Measurements from ENCODE around the gene KRT27.

The KRT27 gene

DNA sequence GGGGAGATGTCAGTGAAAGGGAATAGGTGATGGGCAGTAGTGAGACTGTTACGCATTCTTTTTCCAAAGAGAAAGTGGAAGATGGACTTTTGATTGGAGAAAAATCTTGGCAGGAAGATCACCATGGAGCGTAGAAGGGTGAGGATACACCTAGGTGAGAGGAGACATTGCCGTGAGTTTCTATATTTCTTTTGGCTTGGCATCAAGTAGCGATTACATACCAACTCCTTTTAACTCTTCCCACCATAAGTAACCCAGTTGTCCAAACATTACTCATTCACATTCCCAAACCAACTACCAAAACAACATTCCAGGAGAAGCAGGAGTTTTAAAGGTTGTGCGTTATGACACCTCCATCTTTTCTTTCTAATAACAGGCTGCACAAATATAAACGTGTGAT is 28.1 kb upstream of the KRT27 start:
- no peak for DNase-seq (ENCODE audit: low read depth, low spot score)
- peak overlapping the region; percentile 2 for H3K27ac ChIP-seq

DNA sequence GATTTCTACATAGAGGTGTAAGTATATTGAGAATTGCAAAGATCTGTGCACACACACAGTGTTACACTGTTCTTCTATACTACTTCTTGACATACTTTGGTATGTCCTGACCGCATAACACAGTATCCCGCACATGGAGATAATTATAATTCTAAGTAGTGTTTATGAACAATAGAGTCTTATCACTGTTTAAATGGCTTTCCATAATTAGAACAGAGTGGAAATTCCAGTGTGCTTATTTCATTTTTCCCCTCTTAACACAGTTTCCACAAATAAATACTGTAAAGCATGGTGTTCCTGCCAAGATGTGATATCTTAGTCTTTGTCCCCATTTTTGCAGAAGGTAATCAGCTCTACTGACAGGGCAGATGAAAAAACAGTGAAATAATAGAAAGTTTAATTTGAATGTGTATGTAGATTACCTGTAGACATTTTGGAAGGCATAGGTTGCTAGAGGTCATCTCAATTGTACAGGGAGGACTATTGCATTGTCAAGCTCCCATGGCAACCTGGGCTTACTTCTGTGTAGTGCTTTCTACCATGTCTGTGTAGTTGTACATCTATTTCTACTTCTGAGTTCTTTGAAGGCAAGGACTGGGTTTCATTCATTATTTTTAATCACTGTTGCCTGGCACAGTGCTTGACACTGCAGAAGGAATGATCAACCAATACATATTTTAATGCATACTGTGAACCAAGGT is 27.5 kb upstream of the KRT27 start:
- no peak for DNase-seq (ENCODE audit: low read depth, low spot score)
- peak overlapping the region; percentile 2 for H3K27ac ChIP-seq

DNA sequence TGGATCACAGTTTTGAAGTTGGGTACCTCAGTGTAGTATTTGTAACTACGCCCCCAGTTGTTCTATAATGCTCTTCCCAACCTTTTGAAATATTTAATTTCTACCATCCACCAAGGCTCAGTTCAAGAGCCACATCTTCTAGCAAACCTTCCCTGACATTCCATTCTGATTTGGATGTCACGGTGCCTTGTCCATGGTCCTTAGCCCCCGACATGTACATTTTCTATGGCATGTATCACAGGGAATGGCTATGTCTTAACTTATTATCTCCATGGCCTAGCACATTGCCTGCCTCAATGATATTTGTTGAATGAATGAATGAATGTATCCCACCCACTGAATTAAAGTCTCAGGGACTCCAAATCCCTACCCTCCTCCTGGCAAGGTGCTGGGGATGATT is 23.8 kb upstream of the KRT27 start:
- H3K27ac ChIP-seq: no peak overlapping the region
- no peak for DNase-seq (ENCODE audit: low read depth, low spot score)

DNA sequence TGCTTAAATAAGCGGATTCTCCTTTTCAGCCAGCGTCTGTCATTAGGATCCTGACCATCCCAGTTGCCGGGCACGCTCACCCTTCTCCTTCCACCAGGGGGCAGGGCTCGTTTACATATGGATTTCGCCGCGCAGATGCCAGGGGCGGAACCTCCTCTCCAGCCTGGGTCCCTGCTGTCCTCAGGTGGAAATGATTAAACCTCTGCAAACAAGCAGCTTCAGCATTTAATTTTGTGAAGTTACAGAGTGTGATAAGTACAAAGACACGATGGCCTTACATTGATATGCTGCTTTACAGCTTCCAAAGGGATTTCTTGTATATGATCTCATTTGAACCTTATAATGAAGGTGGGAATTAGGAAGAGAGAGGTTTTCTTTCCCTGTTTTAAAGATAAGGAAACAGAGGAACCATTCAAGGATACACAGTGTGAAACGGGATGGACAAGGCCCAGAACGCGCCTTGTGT is 21.3 kb upstream of the KRT27 start:
- DNase-seq (ENCODE audit: low read depth, low spot score): no peak
- no peak overlapping the region for H3K27ac ChIP-seq

DNA sequence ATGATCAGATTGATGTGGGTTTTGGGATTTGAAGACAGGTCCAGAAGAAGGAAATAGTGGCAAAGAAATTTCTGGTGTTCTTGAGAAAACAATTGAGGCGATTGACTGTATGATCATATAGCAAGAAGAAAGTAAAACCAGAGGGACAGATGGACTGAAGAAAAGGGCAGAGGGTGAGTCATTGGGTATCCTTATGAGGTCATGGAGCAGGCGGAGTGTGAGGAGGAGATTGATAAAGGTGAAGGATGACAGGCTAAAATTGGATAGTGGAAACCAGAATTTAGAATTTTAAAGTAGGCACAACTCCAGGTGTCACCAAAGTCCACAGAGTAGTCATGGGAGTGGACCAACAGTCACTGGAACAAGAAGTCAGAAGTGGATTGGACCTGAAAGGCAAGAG is 18.8 kb upstream of the KRT27 start:
- H3K27ac ChIP-seq: no peak overlapping the region
- DNase-seq (ENCODE audit: low read depth, low spot score): no peak

DNA sequence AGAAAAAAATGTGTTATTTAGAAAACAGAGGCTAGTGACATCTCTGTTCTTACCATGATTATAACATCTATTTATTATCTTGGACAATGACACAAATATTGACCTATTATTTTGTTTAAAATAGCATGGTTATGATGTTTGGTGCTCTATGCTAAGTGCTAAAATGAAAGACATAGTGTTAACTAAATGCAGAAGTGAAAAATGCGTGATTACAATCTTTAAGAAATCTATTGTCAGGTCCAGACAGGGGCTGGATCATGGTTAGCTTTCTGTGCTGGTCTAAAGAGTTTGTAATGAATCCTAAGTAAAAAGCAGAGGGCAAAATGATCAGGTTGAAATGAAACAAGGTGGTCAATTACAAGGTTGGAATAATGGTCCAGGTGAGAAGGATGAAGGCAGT is 18.0 kb upstream of the KRT27 start:
- no peak overlapping the region for H3K27ac ChIP-seq
- no peak for DNase-seq (ENCODE audit: low read depth, low spot score)

DNA sequence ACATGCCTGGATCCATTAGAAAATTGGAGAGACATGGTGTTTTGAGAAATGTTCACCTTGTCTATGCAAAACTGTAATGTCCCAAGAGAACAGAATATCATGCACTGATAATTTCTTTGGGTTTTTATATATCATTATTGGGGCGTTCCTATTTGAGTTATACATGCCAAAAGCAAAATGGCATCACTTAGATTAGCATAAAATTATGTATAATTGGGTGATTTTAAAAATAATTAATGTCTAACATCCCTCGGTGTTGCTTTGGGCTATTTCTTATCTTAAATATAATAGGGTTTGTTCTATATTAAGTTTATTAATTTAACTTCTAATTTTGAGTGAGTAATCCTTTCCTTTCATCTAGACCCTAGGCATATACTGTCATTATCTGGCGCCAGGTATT is 17.5 kb upstream of the KRT27 start, which contains the start of gene KRT28:
KRT28 (minus strand) TSS at position 101 of the 400 bp plus-strand sequence; CDS start at position 35, 66 bp downstream.
- no peak within 1 kb of the TSS for H3K27ac ChIP-seq
- no peak for DNase-seq (ENCODE audit: low read depth, low spot score)

DNA sequence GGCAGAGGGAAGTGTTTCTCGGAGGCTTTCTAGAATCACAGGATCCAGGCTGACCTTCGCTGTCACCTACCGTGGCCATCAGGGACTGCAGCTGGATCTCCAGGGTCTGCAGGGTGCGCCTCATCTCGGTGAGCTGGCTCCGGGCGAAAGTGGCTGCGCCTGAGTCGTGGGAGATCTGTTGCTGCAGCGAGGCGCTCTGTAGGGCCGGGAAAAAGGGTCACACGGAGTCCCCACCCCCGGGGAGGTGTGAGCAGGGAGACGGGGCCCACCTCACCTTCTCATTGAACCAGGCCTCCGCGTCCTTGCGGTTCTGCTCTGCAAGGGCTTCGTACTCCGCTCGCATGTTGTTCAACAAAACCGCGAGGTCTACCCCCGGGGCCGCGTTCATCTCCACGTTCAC is 14.5 kb upstream of the KRT27 start:
- no peak overlapping the region for H3K27ac ChIP-seq
- DNase-seq (ENCODE audit: low read depth, low spot score): no peak

DNA sequence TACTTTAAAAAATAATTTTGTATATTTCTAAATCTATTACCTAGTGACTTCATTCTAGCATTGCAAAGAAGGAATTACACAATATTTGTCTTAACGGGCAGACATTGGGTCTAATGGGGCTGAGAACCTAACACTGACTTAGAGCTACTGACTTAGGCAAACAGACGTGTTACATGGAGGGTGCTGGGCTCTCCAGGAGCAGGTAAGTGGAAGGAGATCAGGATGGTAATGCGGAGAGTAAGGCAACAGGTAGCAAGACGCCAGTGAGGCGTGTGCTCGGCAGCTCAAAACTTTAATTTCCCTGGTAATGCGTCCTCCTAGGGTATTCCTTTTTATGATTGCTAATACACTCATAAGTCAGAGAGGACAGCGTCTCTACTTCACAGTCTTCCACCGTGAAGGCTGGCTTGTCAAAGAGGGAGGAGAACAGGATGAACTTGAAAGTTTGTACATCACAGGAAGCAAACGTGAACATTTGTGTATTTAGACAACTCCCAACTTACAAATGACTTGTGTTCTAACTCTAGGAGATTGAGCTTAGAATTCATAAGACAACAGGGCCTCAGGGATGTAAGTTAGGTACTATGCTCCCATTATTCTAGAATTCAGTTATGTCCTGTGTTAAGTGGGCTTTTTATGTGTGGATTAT is 12.8 kb upstream of the KRT27 start:
- H3K27ac ChIP-seq: no peak overlapping the region
- DNase-seq (ENCODE audit: low read depth, low spot score): no peak

DNA sequence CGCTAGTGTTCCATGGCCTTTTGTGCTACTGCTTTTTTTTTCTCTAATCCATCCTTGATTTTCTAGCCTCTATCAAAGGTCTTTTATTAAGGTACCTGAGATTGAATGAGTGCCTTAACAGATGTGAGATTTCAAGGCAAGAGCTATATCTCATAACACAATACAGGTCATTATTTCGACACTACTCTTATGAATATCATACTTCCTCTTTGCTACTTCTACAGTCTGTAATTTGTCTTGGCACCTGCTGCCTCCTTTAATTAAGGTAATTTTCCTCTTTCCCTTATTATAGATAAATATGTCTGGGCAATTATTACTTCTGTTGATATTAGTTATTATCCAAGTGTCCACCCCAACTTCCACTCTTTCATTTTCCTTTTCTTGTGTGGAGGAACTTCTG is 12.1 kb upstream of the KRT27 start:
- H3K27ac ChIP-seq: no peak overlapping the region
- DNase-seq (ENCODE audit: low read depth, low spot score): no peak

DNA sequence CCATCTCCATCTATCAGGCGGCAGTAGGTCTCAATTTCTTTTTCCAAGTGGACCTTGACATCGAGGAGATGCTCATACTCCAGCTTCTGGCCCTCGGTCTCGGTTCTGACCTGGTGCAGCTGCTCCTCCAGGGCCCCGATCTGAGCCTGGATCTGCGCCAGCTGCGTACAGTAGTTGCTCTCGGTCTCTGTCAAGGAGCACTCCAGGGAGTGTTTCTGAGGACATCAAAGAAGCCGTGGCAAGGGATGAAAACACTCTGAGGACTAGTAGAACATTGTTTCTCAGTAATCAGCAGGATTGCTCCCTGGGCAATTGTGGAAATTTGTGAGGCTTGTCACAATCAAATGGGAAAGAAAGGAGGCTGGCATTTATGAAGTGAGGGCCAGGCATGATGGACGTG is 11.5 kb upstream of the KRT27 start:
- no peak overlapping the region for H3K27ac ChIP-seq
- no peak for DNase-seq (ENCODE audit: low read depth, low spot score)

DNA sequence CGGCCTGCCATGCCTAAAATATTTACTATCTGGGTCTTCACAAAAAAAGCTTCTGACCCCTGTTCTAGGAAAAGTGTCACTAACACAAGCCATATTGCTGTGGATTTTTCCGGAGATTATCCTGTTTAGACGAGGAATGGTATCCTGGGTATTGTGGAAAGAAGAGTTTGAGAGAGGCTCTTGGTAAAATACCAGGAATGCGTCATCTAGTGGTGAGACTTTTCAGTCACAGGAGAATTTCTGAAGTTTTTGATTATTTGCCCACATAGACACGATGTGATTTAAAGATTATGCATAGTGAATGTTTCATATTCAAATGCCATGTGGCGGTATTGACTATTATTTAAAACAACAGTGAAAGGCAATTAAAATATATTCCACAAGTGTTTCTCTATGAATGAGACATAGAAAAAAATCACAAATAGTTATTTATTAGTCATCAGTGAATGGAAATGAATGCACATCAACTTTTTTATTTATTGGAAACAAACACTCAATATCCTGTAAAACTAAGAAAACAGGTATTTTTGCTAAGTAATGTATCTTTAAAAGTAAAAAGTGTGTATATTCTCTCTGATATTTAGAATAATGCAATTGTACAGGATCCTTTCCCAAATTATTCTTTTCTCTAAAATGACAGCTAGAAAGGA is 9.6 kb upstream of the KRT27 start:
- no peak for DNase-seq (ENCODE audit: low read depth, low spot score)
- H3K27ac ChIP-seq: no peak overlapping the region

DNA sequence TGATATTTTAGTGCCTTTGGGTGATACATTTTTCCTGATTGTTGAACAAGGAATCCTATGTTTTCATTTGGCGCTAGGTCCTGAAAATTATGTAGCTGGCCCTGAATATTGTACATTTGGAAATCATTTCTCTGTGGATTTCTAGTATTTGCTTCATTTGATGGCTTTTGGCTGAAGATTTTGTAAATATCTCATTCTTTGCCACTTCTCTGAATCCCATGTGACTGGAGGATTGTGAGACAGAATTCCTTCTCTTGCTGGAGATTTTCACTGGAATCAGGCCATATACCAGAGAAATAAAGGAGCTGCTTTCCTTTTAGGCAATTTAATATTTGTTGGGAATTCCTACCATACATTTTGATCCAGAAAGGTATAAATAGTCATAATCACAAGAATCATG is 8.8 kb upstream of the KRT27 start:
- no peak overlapping the region for H3K27ac ChIP-seq
- DNase-seq (ENCODE audit: low read depth, low spot score): no peak

DNA sequence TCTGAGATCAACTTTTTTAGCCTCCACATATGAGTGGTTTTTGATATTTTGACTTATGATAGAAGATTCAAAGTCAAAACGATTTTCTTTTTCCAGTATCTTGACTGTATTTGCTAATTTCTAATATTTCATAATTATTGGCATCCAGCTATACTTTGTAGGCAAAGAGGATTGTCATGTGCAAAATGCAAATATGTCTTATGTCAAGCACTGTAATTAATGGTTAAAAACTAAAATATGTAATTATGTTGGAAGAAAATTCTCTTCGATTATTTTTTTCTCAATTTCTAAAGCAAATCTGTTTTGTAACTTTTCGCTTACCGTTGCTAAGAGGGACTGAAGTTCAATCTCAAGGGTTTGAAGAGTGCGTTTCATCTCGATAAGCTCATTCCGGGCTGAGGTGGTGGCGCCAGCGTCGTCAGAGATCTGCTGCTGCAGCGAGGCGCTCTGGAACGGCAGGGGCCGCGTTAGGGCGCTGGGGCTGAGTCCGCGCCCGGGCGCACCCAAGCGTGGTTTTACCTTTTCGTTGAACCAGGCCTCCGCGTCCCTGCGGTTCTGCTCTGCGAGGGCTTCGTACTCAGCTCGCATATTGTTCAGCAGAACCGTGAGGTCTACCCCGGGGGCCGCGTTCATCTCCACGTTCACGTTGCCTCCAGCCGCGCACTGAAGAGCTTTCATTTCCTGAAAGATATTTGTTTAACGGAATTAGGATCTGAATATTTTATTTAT is 3.0 kb downstream of the KRT27 start:
- H3K27ac ChIP-seq: no peak overlapping the region
- DNase-seq (ENCODE audit: low read depth, low spot score): no peak

DNA sequence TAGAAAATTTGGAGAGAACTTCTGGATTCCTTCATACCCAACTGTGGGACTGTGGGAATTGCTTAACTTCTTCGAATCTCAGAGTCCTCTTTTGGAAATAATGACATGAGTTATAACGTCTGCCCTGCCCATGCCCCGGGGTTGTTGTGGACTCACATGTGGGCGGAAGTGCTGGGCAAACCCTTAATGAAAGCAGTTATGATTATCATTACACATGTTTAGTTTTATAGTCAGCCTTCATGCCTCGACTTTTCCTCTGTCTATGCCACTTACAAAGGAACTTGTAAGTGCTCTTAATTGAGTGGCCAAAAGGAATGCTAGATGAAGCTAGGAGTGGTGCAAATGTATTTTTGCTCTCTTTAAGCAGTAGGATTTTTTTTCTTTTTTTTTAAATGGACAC is 3.9 kb downstream of the KRT27 start:
- no peak overlapping the region for H3K27ac ChIP-seq

DNA sequence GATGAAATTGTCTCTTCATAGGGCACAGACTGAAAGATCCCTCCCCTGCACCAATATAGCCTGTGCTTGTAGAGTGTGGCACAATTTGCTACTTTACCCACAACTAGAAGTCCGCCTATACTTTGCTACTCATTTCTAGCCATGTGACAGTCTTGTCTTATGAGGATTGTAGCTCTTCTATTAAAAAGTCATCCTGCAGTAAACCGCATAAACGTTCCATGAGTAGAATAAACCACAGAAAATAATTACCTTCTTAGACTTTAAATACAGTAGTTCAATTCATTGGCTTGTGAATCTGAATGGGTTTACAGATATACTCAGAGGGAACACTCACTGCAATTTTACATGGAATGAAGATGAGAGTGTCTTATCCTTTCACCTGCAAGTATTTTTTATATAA is 4.4 kb downstream of the KRT27 start:
- DNase-seq (ENCODE audit: low read depth, low spot score): no peak
- no peak overlapping the region for H3K27ac ChIP-seq

More for the DNA sequence above, 3.9 kb downstream of the KRT27 start:
- no peak for DNase-seq (ENCODE audit: low read depth, low spot score)

DNA sequence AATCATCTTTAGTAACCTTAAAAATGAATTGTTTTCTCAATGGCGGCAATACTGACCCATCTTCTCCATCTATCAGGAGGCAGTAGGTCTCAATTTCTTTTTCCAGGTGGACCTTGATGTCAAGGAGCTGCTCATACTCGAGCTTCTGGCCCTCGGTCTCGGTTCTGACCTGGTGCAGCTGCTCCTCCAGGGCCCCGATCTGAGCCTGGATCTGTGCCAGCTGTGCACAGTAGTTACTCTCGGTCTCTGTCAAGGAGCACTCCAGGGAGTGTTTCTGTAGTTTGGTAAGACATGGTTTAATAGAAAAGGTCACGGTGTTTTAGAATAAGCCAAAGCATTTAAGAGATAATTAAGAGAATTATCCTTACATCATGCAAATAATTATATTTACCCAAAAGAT is 4.9 kb downstream of the KRT27 start:
- no peak for DNase-seq (ENCODE audit: low read depth, low spot score)
- no peak overlapping the region for H3K27ac ChIP-seq

DNA sequence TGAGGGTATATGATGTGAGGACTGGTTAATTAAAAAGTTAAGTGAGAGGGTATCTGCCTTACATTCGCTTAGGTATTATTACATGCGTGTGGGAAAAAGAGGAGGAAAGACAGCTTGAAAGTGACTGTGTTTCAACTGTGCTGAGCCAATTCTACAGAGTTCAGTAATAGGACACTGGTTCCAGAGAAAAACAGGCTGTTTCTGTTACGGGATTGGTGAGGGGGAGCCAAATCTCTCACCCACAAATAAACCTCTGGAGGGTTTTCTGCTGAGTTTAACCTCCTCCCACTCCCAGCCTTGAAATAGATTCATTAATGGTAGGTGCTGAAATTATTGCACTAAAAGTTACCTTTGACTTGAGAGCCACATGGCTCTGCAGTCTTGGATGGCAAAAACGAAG is 6.4 kb downstream of the KRT27 start:
- no peak overlapping the region for H3K27ac ChIP-seq
- DNase-seq (ENCODE audit: low read depth, low spot score): no peak

DNA sequence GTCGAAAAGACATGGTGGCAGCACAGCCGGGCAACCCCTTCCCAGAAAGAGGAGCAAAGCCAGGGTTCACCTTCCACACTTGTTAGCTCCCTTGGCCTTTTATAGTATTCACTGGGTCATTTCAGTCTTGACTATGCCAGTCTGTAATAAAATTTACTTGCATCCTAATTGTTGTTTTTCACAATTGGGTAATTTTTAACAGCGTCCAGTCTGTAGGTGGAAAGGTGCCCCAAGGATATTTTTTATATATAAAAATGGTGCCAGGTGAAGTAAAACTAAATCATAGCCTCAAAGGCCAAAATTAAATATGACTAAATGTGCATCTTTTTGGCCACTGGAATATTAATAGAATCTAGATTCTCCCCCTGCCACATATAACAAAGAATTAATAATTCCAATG is 10.2 kb downstream of the KRT27 start, which contains the start of gene KRT26:
KRT26 (minus strand) TSS at position 101 of the 400 bp plus-strand sequence; CDS start at position 13, 88 bp downstream.
- H3K27ac ChIP-seq: no peak within 1 kb of the TSS
- DNase-seq (ENCODE audit: low read depth, low spot score): no peak

DNA sequence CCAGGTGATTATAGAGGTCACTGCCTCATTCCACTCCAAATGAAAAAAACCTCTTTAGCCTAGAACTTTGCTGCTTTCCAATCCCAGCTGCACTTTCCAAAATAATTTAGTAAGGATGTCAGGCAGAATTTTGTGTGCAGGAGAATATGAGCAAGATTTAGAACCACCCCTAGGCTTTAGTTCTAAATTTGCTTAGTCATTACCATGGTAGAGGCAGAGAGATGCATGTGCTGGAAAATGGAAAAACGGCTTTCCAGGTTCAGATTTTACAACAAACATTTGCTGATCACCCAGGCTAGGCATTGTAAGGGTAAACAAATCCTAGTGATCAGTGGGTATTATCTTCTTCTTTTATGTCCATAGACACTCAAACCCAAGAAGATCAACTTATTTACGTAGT is 16.7 kb downstream of the KRT27 start:
- no peak for DNase-seq (ENCODE audit: low read depth, low spot score)
- H3K27ac ChIP-seq: no peak overlapping the region

DNA sequence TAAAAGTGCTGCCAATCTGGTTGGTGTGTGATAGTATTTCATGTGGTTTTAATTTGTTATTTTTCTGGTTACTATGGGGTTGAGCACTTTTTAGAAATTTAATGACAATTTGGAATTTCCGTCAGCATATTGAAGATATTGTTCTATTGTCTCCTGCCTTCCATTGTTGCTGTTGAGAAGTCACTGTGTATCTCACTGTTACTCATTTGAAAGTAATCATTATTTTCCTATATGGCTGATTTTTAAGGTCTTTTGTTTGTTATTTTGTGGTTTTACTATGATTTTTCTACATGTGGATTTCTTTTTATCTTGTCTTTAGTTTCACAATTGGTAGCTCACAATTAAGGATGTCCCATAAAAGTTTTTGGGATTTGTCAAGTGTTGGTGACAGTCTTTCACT is 18.6 kb downstream of the KRT27 start:
- no peak for DNase-seq (ENCODE audit: low read depth, low spot score)
- H3K27ac ChIP-seq: no peak overlapping the region
